GM18951 (cell line): Measurements from ENCODE around the gene GRPEL2.

Source experiments
- POLR2A ChIP-seq: IDR thresholded peaks from 4 replicates; pipeline ENCODE4 v1.6.1; 2011; ENCODE audit warnings: mild to moderate bottlenecking; ENCODE audit not compliant: insufficient read length, insufficient read depth; ENCODE audit errors: extremely low read depth
- in situ Hi-C: fragments of 300-500 bp; cut with MboI; formaldehyde crosslinking; loops from one replicate; pipeline ENCODE4 v1.12.0; 2022; ENCODE audit warnings: low sequenced_read_pairs, mixed read lengths, inconsistent platforms; ENCODE audit not compliant: unreplicated experiment

The GRPEL2 gene

GRCh38 chr5:149345147-149345891 is at the start of gene GRPEL2:
TSS of gene GRPEL2 (plus strand) at chr5:149345499. CDS start at chr5:149345540, 41 bp downstream.
- in situ Hi-C loops = no loop called here
- peak; percentile 96 for TF ChIP-seq POLR2A

GRCh38 chr5:149297340-149298025 is 47.8 kb upstream of the GRPEL2 start:
- no peak for TF ChIP-seq POLR2A
- in situ Hi-C loops = no loop called here

GRCh38 chr5:149298163-149298562 is 47.1 kb upstream of the GRPEL2 start:
- TF ChIP-seq POLR2A = no peak
- in situ Hi-C loops = no loop called here

- in situ Hi-C loops = no loop called here
- no peak for TF ChIP-seq POLR2A
Measured at GRCh38 chr5:149298842-149299404, 46.4 kb upstream of the GRPEL2 start.

GRCh38 chr5:149299451-149300054 is 45.7 kb upstream of the GRPEL2 start:
- in situ Hi-C loops = no loop called here
- TF ChIP-seq POLR2A = no peak

- in situ Hi-C loops = no loop called here
- TF ChIP-seq POLR2A = no peak
Measured at GRCh38 chr5:149300441-149300840, 44.9 kb upstream of the GRPEL2 start.

GRCh38 chr5:149301049-149301743 is 44.1 kb upstream of the GRPEL2 start:
- no peak for TF ChIP-seq POLR2A
- in situ Hi-C loops = no loop called here

- TF ChIP-seq POLR2A = no peak
- in situ Hi-C loops = no loop called here
Measured at GRCh38 chr5:149301744-149302380, 43.4 kb upstream of the GRPEL2 start.

- in situ Hi-C loops = no loop called here
- TF ChIP-seq POLR2A = no peak
Measured at GRCh38 chr5:149302641-149303040, 42.7 kb upstream of the GRPEL2 start.

GRCh38 chr5:149303210-149303609 is 42.1 kb upstream of the GRPEL2 start:
- TF ChIP-seq POLR2A = no peak
- in situ Hi-C loops = no loop called here

GRCh38 chr5:149304195-149305078 is 40.9 kb upstream of the GRPEL2 start:
- TF ChIP-seq POLR2A = no peak
- in situ Hi-C loops = no loop called here

- TF ChIP-seq POLR2A = no peak
- in situ Hi-C loops = no loop called here
Measured at GRCh38 chr5:149309354-149309753, 35.9 kb upstream of the GRPEL2 start.
